DMS153 (cell line): ENCODE measurements around the gene CLEC1A.

ENCODE experiments used
- DNase-seq: peaks from one replicate; lab custom pipeline; 2025; lab: John Stamatoyannopoulos, UW

The CLEC1A gene

DNA sequence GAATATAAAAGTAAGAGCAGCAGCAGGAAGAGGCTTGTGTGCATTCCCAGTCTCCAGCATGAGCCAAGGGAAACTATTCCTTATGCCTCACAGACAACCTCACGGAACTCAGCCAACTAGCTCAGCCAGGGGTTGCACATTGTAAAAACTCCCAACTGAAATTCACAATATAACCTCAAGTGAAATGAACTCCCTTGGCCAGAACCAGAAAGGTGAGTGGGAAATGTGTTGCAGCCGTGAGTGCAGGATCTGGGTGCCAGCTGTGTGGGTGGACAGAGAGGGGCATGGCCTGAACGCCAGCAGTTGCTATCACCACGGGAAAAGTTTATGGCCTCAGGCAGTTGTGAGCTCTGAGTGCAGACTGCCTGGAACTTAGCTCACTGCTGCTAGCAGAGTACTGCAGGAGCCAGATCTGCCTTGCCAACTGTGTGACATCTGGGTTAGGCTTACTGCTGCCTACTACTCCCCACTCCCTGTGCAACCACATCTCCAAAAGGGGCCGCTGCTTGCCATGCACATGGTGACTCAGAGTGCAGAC is 2.3 kb upstream of the CLEC1A start:
- no peak for DNase-seq

DNA sequence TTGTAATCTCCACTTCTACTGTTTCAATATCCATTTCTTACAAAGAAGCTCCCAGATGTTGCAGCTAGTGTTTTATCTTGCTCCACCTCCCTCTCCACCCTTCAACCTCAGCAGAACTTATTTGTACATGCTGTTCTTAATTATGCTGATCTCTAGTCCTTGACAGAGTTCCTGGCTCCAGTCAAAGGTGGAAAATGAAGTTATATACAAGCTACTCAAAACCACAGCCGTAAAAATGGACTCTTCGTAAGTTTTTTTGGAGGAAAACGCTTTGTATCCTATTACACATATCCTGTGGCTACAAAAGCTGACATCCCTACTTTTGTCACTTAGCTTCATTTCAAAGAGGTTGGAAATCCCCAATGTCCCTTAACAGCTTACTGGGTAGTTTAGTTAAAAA is 1.3 kb downstream of the CLEC1A start:
- no peak for DNase-seq

DNA sequence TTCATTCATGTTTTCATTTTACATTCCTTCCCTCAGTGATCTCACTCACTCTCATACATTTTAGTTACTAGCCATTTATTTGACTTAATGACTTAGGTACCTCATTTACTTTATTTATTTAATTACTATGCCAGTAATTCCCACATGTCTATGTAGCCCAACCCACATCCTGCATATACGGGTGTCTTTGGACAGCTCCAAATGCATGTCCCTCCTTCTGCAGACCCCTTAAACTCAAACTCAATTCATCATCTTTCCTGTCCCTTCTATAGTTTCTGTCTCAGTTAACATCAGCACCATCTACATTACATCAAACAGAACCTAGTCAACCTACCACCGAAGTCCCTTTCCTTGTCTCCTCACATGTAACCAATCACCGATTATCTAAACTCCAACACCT is 2.8 kb downstream of the CLEC1A start:
- DNase-seq, result no peak

DNA sequence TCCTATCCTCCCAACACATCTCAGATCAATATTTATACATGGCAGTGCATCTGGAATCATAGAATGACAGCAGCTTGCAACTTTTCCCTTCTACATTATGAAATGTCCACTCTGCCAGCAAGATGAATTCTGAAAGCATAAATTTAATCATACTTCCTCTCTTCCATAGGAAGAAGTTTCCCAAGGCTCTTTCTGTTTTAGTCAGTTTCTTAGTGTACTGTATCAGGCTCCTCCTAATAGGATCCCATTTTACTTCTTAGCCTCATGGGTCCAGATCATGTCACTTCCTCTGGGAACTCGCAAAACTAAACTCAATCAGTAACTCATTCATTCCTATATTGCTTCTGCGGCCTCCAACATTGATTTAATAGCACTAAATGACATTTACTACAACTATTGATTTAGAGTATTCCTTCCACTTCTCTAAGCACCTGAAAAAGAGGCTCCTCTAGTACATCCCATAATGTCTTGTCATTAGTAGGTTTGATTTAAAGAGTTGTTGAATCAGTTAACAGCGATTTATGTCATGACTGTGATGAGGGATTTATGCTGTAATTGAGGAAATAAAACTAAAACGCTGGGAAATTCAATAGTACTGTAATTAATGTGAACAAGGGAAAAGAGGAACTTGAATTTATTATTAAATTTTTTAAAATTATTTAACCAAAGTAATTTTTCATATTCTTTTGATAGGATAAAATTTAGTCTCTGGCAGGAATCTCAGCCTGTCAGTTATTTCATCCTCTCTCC is 4.0 kb downstream of the CLEC1A start:
- DNase-seq, result no peak

DNA sequence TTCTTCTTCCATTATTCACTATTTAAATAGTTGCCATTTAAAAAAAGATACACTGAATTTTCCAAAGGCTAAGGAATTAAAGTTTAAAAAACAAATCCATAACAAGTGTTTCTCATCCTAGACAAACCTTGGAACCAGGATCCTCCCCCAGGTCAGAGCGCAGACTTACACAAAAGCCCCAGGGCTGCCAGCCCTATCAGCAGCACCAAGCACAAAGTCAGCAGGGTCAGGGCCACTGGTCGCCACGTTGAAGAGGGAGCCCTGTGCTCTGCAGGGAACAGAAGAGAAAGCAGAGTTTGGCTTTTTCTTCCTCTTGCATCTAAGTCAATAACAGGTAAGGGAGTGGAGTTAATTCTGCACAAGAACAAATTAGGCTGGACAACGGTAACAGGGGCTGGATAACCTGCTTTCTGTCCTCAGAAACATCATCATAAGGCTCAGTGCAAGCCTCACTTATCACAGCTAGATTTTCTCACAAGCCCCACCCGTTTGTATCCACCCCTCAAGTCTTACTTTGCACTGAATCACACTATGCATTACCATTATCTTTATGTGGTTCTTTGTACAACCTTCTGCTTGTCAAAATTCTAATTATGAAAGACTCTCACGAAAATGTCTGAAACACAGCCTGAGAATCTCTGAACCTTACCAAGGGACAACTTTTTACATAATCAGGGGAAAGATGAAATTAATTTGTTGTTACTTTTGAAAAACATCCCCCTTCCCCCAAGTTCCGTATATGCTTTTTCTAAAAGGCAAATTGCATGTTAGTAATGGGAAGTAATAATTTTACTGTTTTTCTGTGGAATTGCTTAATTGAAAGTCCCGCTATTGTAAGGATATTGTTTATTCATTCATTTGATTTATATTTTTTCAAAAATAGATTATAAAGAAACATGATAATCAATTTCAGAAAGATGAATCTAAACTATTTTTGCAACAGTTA is 9.6 kb downstream of the CLEC1A start:
- DNase-seq, result no peak

DNA sequence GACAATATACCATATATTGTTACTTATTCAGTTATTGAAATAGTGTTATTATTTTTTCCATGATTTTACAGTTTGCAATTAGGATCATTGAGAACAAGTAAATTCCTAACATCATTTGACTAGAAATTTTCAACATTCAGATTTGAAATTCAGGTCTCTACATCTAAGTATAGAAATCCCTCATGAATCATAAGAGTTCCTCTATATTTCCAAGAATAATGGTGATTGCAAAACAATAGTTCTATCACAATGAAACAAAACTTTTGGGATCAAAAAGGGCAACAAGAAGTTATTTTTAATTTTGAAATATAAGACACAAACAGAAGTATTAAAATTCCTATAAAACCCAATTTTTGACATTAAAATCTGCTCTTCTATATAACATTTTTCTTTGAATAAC is 10.8 kb downstream of the CLEC1A start:
- no peak for DNase-seq

DNA sequence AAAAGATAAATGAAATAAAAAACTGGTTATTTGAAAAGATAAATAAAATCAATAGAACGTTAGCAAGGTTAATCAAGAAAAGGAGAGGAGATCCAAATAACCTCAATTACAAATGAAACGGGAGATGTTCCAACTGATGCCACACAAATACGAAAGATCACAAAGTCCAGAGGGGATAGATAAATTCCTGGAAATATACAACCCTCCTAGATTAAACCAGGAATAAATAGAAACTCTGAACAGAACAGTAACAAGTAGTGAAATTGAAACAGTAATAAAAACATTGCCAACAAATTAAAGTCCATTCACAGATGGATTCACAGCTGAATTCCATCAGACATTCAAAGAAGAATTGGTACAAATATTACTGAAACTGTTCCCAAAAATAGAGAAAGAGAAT is 12.4 kb downstream of the CLEC1A start:
- no peak for DNase-seq

DNA sequence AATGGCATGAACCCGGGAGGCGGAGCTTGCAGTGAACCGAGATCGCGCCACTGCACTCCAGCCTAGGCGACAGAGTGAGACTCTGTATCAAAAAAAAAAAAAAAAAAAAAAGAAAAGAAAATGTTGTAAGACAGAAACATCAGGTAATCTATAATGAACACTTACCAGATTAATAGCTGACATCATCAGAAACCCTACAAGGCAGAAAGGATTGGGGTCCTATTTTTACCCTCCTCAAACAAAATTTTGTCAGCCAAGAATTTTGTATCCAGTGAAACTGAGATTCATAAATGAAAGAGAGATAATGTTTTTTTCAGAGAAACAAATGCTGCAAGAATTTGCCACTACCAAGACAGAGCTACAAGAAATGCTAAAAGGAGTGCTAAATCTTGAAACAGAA is 14.1 kb downstream of the CLEC1A start:
- no peak for DNase-seq

DNA sequence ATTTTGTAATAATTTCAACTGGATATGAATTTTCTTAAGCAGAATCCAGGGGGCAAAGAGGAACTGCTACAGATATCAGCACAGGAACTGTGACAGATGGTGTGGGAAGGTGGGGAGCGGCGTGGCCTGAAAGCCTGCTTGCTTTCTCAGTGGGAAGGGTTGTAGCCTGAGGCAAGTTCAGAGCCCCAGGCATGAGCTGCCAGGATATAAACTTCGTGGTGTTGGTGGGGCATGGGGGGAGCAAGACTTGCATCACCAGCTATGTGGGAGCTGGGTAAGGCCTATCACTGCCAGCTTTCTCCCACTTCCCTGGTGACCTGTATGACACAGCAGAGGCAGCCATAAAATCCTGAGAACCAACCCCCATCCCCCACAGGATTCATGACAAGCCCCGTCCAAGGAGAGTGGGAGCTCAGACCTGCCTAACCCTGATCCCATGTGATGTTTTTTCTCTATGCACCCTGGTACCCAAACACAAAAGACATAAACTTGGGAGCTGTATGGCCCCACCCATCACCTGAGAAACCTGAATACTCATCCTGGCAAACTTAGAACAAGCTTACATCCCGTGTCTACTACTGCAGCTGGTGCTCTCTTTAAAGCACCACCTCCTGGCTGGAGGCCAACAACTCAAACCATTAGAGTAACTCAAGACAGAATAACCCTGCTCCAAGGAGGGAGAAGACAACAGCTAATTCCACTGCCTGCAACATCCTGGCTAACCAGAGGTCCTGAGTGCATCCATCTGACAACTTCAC is 16.5 kb downstream of the CLEC1A start:
- no peak for DNase-seq

DNA sequence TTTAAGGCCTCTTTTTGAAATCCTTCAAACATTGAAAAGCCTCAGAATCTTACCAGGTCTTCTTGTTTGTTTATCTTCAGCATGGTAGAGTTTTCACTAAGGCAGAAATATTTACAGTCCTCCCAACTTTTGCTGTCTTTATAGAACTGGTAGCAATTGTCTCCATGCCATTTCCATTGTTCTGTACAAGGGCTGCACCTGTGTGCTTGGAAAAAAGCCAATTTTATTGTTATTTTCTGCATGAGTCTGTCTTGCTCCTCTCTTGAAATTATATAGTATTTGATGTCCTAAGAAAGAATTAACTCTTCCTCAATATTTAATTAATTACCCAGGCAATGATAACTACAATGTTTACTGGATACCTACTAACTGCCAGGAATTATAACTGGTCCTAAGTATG is 23.3 kb downstream of the CLEC1A start:
- DNase-seq, result peak; percentile 17

DNA sequence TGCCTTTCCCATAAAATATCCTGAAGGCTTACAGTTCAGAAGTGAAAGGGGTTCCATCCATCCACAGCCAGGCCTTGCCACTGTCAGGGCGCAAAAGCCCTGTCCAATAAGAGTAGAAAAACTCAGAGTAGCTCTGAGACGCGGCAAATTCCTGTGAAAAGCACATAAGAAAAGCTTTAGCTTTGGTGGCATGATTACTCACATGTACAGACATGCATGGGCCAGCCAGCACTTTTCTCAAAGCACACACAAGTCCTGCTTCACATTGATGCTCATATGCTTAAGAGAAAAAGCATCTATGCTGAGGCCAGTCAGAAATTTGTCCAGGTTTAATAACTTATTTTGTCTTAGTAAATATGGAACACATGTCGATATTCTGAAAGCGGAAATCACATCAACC is 25.5 kb downstream of the CLEC1A start:
- no peak for DNase-seq

DNA sequence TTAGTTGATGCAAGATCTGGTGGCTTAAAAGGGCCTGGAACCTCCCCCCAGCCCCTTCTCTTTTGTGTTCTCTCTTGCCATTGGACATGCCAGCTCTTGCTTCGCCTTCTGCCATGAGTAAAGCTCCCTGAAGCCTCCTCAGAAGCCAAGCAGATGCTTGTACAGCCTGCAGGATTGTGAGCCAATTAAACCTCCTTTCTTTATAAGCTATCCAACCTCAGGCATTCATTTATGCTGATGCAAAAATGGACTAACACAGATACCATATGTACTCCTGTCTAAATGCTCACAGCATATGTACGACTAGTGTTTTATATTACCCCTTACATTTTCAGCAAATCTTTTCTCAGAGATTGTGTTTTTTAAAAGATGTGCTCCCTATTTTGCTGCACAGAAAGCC is 26.7 kb downstream of the CLEC1A start:
- DNase-seq, result no peak

DNA sequence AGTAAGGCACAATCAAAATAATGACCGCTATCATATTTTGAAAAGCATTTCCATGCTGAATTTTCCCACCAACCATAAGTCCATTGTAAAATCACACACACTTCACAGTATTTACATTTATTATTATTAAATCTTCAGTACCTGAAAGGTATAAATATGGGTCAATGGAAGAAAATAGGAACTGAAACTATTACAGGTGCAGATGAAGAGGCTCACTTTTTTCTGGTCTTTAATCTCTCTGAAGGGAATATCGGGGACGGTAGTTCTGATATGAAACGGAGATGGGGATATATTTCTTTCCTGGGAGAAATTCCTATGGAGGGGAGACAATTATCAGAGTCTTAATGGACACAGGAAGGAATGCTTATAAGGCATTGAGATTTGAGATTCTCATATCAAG is 28.4 kb downstream of the CLEC1A start:
- no peak for DNase-seq

DNA sequence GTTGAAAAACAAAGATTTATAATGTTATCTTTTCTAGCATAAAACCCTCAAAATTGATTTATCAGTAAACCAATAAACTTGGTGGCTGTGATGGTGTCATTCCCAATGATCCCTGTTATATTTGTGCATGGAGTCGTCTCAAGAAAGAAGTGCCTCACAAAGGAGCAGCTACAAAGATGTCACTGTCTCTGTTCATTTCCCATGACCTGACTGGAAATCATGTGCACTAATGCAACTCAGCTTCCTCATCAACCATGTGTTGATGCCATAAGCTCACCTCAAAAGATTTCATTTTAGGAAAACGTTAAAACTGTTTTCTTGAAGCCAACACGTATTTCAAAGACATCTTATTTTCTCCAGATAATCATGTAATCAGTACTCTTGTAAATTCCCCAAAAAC is 28.8 kb downstream of the CLEC1A start:
- no peak for DNase-seq

DNA sequence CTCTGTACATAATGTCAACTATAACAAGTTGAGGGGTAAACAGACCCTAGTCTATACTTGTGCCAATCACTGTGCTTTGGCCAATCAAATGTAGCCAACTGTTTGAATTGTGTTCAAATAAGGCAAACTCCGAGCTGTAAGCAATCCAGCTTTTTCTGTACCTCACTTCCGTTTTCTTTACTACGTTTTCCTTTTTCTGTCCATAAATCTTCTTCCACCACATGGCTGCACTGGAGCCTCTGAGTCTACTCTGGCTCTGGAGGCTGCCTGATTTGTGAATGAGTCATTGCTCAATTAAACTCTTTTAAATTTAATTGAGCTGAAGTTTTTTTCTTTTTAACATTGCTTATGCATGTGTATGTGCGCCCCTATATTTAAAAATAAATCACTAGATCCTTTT is 29.7 kb downstream of the CLEC1A start:
- no peak for DNase-seq

DNA sequence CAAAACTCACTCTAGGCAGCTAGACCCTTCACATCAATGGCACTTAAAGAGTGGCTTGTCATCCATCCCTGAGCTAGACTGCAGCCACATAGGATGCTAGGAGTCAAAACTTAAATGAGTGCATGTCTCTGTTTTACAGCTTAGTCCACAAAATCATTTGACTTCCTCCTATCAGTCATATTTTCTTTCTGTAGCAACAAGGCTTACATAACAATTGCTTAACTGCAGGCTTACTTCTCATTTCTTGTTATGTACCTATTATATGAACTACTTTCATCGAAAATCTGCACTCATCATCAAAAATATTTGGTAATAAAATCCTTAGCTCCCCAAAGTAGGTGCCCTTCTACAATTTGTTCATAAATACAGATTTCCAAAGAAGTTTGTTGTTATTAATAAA is 30.1 kb downstream of the CLEC1A start:
- no peak for DNase-seq

DNA sequence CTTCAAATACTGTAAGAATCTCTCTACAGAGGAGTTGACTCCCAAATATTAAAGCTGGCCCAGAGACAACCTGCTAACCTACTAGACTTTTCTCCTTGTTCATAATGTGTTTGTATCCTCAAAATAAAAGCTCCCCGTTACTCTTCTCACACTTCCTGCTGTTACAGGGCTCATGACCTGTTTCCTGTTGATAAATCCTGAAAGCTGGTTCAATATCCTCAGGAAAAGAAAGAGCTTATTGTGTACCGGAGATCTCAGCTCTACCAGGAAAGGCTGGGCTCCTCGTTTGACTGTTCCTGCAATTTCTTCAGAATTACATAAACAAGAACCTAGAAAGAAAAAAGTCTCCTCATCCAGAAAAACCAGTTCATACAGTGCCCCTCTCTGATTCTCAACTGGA is 30.8 kb downstream of the CLEC1A start:
- DNase-seq, result peak; percentile 67

DNA sequence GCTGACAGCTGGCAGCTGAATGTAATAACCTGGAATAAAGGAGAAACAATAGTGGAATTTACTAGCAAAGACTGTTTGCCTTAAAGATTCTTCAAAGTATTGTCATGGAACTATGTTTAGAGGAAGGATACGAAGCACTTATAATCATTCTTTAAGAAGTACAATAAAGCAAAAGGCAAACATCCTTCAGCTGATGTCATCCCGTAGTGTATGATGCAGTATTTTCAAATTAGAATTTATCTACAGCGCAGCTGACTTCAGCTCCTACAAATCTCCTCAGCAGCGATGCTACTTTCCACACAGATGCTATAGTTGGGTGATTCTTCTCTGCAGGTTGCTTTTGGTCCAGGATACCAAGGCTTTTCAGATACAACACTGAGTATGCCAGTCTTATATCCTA is 31.5 kb downstream of the CLEC1A start:
- DNase-seq, result no peak

DNA sequence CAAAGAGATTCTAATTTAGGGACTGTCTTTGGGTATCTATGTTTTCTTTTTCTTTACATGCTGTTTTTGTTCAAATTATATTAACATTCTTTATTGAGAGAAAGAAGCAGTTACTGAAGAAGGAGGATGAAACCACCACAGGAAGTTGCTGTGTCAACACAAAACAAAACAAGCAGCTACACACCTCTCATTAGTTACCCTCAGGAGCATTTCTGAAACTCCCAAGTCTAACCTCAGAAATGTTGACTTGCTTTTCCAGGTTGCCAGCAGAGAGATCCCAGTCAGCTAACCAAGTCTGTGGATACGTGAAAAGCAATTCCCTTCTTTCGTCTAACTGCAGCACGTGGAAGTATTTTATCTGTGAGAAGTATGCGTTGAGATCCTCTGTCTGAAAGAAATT is 33.5 kb downstream of the CLEC1A start:
- DNase-seq, result no peak

DNA sequence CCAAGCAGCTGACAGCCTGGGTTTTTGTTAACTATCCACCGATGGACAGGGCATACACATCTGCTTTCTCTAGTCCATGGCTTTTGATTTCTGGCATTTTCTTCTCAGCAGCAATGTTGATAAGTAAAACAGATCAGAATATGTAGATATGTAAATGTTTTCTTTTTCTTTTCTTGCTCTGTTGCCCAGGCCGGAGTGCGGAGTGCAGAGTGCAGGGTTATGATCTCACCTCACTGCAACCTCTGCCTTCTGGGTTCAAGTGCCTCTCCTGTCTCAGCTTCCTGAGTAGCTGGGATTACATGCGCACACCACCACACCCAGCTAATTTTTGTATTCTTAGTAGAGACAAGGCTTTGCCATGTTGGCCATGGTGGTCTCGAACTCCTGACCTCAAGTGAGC is 40.4 kb downstream of the CLEC1A start:
- no peak for DNase-seq

DNA sequence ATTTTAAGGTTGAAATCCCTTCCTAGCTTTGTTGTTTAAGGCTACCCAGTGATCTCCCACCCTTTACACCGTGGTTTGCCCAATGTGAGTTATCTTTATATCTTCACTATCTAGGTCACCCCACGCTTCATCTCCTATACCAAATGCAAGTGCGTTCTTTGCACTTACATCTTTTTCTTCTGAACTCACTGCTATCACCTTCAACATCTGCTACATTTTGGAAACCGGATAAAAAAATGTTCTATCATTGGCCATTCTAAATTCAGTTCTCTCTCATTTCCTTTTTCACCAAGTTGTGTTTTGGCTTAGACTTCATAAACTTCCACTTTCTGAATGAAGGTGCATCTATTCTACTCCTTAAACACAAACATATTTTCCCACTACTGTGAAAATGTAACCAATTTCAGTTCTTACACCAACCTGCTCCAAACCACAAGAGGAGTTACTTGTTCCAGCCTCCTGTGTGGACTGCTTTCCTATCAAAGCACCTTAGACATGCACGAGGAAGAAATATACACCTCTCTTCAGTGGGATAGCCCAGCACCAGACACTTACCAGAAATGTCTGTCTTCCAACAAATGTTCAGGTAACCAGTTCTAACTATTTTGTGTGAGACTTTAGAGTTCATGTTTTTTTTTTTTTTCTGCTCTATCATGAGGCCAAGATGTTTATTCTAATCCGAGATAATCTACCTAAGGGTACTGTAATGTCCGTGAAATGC is 46.4 kb downstream of the CLEC1A start:
- DNase-seq, result no peak

DNA sequence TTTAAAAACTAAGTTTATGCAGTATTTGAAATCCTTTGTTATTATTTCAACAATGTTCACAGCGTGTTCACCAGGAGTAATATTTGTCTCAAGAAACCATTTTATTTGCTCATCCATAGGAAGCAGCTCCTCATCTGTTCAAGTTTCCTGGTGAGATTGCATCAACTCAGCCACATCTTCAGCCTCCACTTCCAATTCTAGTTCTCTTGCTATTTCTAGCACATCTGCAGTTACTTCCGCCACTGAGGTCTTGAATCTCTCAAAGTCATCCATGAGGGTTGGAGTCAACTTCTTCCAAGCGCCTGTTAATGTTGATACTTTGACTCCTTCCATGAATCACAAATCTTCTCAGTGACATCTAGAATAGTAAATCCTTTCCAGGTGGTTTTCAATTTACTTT is 50.3 kb downstream of the CLEC1A start:
- no peak for DNase-seq
